GM12892 (cell line): ENCODE measurements around the gene REM2.

Source experiments
- DNase-seq: peaks from one replicate; pipeline ENCODE4 v3.0.0; 2011; ENCODE audit not compliant: insufficient read length
- FAIRE-seq: peaks from 2 replicates; lab custom pipeline; 2011; peaks lifted over from hg19 to GRCh38; lab: Jason Lieb, UNC
- POLR2A ChIP-seq: IDR thresholded peaks from 2 replicates; pipeline ENCODE4 v1.6.1; 2011; ENCODE audit warnings: low read depth, low read length, control low read depth
- POLR2AphosphoS5 ChIP-seq: IDR thresholded peaks from 2 replicates; pipeline ENCODE4 v1.6.1; 2011; ENCODE audit warnings: low read depth, low read length, control low read depth
- TAF1 ChIP-seq: IDR thresholded peaks from 2 replicates; pipeline ENCODE4 v1.6.1; 2011; ENCODE audit warnings: low read depth, mild to moderate bottlenecking, control low read depth, low read length, borderline replicate concordance

REM2 gene

DNA sequence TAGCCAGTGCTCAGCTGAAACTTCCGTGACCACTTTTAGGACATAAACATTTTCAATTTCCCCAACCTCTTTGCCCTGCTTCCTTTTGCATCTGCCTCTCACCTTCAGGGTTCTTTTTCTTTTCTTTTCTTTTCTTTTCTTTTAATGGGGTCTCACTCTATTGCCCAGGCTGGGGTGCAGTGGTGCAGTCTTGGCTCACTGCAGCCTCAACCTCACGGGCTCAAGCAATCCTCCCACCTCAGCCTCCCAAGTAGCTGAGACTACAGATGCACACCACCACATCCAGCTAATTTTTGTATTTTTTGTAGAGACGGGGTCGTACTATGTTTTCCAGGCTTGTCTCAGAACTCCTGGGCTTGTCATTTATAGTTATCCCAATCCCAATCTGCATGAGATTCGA lies 16.1 kb upstream of the REM2 start:
- DNase-seq (no peak), FAIRE-seq (no peak)
- no peak for TF ChIP-seq POLR2AphosphoS5
- no peak for TF ChIP-seq TAF1
- no peak for TF ChIP-seq POLR2A

- TF ChIP-seq TAF1 (no peak), POLR2AphosphoS5 (no peak), POLR2A (no peak)
- FAIRE-seq (peak; percentile 24), DNase-seq (no peak)
These were observed 12.2 kb upstream of the REM2 start for GRCh38 chr14:22870811-22871223.

- peak; percentile 86 for FAIRE-seq
These were observed 11.6 kb upstream of the REM2 start, which contains the start of gene LRP10 for GRCh38 chr14:22871224-22872032. Gene LRP10, plus strand, starts transcription at chr14:22871740. Its CDS starts 564 bp downstream, at chr14:22872304.

GRCh38 chr14:22872033-22872832 lies 10.8 kb upstream of the REM2 start:
- no peak for DNase-seq
- TF ChIP-seq POLR2A (no peak), TAF1 (no peak)
- no peak for FAIRE-seq

More at GRCh38 chr14:22871224-22872032, 11.6 kb upstream of the REM2 start, which contains the start of gene LRP10:
- peak; percentile 22; the same call in 1 of the 2 replicates for TF ChIP-seq TAF1
- TF ChIP-seq POLR2AphosphoS5, result peak; percentile 73; the same call in 1 of the 2 replicates
- peak; percentile 79 for TF ChIP-seq POLR2A
- peak; percentile 70 for DNase-seq

GRCh38 chr14:22872833-22873520 lies 10.0 kb upstream of the REM2 start:
- TF ChIP-seq POLR2AphosphoS5 (no peak), TAF1 (no peak), POLR2A (no peak)
- DNase-seq (no peak), FAIRE-seq (no peak)

- FAIRE-seq, result no peak
- DNase-seq, result no peak
- no peak for TF ChIP-seq TAF1
- no peak for TF ChIP-seq POLR2AphosphoS5
- TF ChIP-seq POLR2A, result no peak
These were observed 7.8 kb upstream of the REM2 start for GRCh38 chr14:22875003-22875747.

DNA sequence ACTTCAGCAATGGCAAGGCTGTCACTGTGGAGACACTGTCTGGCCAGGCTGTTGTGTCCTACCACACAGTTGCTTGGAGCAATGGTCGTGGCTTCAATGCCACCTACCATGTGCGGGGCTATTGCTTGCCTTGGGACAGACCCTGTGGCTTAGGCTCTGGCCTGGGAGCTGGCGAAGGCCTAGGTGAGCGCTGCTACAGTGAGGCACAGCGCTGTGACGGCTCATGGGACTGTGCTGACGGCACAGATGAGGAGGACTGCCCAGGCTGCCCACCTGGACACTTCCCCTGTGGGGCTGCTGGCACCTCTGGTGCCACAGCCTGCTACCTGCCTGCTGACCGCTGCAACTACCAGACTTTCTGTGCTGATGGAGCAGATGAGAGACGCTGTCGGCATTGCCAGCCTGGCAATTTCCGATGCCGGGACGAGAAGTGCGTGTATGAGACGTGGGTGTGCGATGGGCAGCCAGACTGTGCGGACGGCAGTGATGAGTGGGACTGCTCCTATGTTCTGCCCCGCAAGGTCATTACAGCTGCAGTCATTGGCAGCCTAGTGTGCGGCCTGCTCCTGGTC lies 7.2 kb upstream of the REM2 start:
- no peak for TF ChIP-seq TAF1
- TF ChIP-seq POLR2A, result no peak
- FAIRE-seq (no peak), DNase-seq (no peak)

DNA sequence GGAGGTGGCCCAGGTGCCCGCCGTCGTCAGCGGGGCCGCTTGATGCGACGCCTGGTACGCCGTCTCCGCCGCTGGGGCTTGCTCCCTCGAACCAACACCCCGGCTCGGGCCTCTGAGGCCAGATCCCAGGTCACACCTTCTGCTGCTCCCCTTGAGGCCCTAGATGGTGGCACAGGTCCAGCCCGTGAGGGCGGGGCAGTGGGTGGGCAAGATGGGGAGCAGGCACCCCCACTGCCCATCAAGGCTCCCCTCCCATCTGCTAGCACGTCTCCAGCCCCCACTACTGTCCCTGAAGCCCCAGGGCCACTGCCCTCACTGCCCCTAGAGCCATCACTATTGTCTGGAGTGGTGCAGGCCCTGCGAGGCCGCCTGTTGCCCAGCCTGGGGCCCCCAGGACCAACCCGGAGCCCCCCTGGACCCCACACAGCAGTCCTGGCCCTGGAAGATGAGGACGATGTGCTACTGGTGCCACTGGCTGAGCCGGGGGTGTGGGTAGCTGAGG lies 6.0 kb upstream of the REM2 start:
- DNase-seq, result no peak
- FAIRE-seq, result no peak
- TF ChIP-seq POLR2A (no peak), TAF1 (no peak)

DNA sequence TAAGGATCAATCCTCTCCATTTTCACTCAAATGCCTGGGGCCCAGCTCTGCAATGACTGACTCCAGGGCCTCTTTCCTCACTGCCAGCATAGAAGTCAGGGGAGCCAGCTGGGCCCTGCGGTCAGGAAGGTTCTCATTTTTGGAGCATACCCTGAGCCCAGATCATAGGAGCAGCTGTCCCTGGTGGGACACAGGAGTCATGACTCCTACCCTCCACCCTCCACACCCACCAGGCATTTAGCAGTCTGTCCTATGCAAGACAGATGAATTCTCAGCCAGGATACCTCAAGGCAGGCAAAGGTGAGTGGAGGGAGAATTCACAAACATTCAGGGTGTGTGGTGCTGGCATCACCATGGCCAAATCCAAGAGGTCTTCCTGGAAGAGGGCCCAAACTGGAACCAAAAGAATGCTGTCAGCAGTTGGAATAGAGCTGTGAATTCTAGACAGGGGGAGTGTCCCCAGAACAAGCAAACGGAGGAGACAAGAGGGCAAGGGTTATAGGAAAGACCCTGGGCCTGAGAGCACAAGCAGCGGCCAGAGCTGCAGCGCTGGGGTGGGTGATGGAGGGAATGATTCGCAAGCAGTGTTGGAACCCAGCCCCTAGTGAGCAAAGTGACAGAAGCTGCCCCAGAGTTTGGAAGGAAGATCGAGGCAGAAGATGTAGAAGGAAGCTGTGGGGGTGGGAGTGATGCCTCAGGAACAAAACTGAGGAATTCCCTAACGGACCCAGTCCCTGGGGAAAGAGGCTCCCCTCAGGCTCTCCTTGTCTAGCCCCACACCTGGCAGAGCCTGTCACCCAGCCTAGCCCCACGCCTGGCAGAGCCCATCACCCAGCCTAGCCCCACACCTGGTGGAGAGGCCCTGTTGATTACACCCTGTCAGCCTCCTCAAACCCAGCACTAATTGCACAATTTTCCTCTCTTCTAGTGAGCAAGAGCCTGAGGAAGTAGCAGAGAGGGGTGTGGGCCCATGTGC lies 4.5 kb upstream of the REM2 start:
- no peak for DNase-seq
- no peak for FAIRE-seq
- TF ChIP-seq POLR2A (no peak; the same call in 1 of the 2 replicates), TAF1 (no peak), POLR2AphosphoS5 (no peak; the same call in 1 of the 2 replicates)

GRCh38 chr14:22882064-22882463 lies 958 bp upstream of the REM2 start:
- TF ChIP-seq POLR2AphosphoS5 (peak; percentile 53; the same call in 1 of the 2 replicates), TAF1 (no peak), POLR2A (peak; percentile 16; the same call in 1 of the 2 replicates)
- DNase-seq (no peak), FAIRE-seq (no peak)
